NCI-H2171 (cell line): ENCODE data around the gene FGGY.
"Not testable (repeated sequence)": the region's sequence is repeated elsewhere in the genome, so short reads cannot be mapped to it uniquely, and the experiment has no call there.

Source experiments
- DNase-seq: peaks from one replicate; lab custom pipeline; 2025; lab: John Stamatoyannopoulos, UW

FGGY gene

GRCh38 chr1:59639266-59639665 is 342.4 kb downstream of the FGGY start:
- DNase-seq = no peak

GRCh38 chr1:59640851-59641250 is 344.0 kb downstream of the FGGY start:
- no peak for DNase-seq

DNA sequence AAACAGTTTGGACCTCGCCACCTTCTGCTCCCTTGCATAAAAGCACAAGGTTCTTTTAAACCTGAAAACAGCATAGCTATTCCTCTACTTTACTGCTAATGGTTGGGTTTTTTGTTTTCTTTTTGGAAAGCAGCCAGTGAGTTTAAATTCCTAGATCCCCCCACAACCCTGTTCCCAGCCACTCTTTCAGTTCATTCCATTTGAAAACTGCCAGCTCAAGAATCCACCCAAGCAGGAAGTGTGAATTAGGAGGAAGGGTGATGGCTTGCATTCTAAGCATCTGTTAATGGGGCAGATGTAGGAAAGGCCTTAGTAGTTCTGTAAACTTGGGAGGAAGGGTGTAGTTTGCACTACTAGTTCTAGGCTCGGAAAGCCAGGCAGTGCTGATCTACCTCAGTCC is 344.9 kb downstream of the FGGY start:
- DNase-seq = no peak

DNA sequence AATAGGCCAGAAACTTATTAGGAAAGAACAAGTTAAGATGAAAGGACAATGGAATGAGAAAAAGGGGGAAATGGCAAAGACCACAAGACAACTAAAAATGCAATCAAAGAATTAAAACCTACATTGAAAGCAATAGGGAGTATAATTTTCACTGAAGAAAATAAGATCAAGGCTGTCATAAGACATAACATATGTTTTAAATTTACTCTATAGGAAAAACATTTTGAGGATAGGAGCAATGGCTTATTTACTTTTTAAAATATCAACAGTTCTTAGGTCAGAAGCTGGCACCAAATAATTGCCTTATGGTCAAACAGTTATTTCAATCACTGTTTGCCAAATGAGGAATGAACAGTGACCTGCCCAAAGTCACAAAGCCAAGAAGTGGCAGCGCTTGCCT is 346.6 kb downstream of the FGGY start:
- no peak for DNase-seq

DNA sequence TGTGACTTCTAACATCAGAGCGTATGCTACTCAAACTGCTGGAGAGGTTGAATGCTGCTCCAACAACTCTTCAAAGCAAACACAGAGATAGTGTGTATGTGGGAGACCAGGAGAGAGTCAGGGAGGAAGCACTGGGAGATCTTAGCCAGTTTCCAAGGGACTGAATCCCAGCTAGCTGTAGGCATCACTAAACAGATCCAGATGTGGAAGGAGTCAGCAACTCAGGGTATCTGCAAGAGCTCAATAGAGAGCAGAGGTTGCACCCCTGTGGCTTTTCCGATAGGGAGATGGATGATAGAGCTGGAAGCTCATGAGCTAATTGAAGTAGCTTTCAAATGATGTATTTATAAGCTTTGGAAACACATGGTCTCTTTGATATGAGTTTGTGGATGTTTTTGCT is 349.0 kb downstream of the FGGY start:
- DNase-seq = no peak

DNA sequence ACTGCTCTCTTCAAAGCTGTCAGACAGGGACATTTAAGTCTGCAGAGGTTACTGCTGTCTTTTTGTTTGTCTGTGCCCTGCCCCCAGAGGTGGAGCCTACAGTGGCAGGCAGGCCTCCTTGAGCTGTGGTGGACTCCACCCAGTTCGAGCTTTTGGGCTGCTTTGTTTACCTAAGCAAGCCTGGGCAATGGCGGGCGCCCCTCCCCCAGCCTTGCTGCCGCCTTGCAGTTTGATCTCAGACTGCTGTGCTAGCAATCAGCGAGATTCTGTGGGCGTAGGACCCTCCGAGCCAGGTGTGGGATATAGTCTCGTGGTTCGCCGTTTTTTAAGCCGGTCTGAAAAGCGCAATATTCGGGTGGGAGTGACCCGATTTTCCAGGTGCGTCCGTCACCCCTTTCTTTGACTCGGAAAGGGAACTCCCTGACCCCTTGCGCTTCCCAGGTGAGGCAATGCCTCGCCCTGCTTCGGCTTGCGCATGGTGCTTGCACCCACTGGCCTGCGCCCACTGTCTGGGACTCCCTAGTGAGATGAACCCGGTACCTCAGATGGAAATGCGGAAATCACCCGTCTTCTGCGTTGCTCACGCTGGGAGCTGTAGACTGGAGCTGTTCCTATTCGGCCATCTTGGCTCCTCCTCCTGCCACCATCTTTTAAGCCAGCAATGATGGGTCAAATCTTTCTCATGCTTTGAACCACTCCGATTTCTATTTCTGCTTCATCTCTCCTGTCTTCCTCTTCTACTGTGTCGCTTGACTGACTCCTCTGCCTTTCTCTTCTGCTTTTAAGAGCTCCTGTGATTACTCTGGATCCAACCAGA is 356.5 kb downstream of the FGGY start:
- DNase-seq = not testable (repeated sequence)

DNA sequence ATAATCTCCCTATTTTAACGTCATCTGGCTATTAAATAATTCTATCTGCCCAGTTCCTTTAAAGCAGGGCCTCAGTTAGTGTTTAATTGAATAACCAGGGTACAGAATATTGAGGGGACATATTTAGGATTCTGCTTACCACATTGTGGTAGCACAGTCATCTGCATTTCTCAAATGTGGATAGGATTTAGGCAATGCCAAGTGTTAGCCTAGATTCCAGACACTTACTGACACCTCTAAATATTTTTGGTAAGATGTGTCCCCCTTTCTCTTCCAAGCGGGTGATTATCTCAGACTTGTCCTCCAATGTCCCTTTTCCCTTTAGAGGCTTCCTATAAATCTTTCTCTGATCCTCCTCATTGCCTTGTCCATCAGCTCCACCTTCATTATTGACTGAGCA is 357.1 kb downstream of the FGGY start:
- no peak for DNase-seq

GRCh38 chr1:59657873-59658465 is 361.1 kb downstream of the FGGY start:
- DNase-seq = no peak

- peak; percentile 16 for DNase-seq
Observed at GRCh38 chr1:59664166-59664565, 367.3 kb downstream of the FGGY start.

- no peak for DNase-seq
Observed at GRCh38 chr1:59666106-59666505, 369.2 kb downstream of the FGGY start.

DNA sequence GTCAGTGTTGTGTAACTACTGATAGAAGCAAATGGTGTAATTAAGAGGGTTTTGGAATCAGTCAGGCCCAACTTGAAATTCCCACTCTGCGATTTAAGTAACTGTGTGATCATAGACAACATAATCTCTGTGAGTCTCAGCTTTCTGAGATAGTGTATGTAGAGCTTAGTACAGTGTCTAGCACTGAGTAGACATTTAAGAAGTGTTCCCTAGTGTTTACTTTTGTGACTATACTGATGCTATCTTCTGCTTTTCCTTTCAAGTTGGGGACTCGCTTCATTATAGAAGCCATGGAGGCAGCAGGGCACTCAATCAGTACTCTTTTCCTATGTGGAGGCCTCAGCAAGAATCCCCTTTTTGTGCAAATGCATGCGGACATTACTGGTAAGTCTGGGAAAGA is 370.1 kb downstream of the FGGY start:
- DNase-seq = no peak

GRCh38 chr1:59669752-59670312 is 372.9 kb downstream of the FGGY start:
- no peak for DNase-seq

DNA sequence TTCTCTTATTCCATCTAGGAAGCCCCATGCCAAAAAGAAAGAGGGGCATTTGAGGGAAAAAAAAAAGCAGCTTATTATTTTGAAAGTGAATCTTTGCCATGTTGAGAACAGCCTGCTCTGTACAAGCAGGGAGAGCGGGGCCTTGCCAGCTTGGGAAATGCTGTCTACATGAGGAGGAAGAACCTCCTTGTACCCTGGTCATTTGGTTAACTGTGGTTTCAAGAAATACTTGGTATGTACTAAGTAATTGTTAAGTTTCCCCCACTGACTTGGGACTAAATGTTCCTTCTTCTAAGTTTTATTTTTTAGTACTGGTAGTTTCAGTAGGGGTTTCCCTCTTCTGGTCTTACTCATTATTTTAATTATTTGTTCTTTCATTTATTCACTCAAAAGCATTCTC is 373.8 kb downstream of the FGGY start:
- DNase-seq = no peak

GRCh38 chr1:59671066-59671952 is 374.4 kb downstream of the FGGY start:
- no peak for DNase-seq

DNA sequence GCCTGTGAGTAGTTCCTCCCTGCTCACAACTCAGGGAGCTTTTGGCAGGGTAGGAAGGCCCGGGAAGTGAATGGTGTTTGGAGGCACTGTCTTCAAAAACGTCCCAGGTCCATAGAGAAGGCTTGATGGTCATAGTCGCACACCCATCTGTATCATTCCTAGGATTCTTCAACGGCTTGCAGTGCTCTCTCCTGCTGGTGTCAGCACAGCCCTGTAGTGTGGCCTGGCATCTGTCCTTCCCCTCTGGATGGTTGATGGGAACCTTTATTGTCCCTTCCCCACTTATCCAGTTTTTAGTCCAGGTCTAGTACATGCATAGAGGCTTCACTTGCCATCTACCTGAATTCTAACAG is 375.0 kb downstream of the FGGY start:
- no peak for DNase-seq

GRCh38 chr1:59672851-59673572 is 376.1 kb downstream of the FGGY start:
- DNase-seq = no peak

- no peak for DNase-seq
Observed at GRCh38 chr1:59673573-59674450, 376.9 kb downstream of the FGGY start.

GRCh38 chr1:59674595-59674994 is 377.7 kb downstream of the FGGY start:
- DNase-seq = no peak

GRCh38 chr1:59675936-59676335 is 379.0 kb downstream of the FGGY start:
- DNase-seq = no peak

DNA sequence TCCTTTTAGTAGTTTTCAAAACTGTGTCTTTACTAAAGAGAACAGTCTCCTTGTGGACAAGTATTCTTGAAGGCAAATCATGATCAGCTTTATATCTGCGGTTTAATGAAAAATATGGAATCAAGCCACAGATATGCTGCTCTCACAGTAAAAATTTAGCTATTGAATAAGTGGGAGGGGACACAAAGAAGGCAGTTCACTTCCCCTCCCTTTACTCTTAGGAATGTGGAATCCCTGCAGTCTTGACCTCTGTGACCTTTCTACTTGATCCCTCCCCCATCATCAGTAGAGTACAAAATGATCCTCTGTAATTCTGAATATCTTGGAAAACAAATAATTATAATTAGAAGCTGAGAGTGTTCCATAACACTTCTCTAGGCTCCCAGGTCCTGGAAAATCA is 381.1 kb downstream of the FGGY start:
- no peak for DNase-seq
